Measurements from ENCODE around the gene DCAF11.
"Not testable (repeated sequence)": the region's sequence is repeated elsewhere in the genome, so short reads cannot be mapped to it uniquely, and the experiment has no call there.

DCAF11 gene

GRCh38 chr14:24098229-24098926 is 16.2 kb upstream of the DCAF11 start:
- DNase-seq = no peak

- DNase-seq = no peak
These were observed 15.4 kb upstream of the DCAF11 start for GRCh38 chr14:24098927-24099813.

- no peak for DNase-seq
These were observed 14.2 kb upstream of the DCAF11 start for GRCh38 chr14:24100197-24100981.

GRCh38 chr14:24100982-24101494 is 13.5 kb upstream of the DCAF11 start:
- DNase-seq = no peak

GRCh38 chr14:24102357-24103048 is 12.1 kb upstream of the DCAF11 start:
- no peak for DNase-seq

GRCh38 chr14:24103451-24103850 is 11.1 kb upstream of the DCAF11 start:
- no peak for DNase-seq

GRCh38 chr14:24105609-24106239 is 8.9 kb upstream of the DCAF11 start:
- not testable (repeated sequence) for DNase-seq

- DNase-seq = no peak
These were observed 7.8 kb upstream of the DCAF11 start for GRCh38 chr14:24106672-24107271.

GRCh38 chr14:24108336-24108874 is 6.2 kb upstream of the DCAF11 start:
- DNase-seq = no peak

- no peak for DNase-seq
These were observed 4.5 kb upstream of the DCAF11 start for GRCh38 chr14:24110060-24110459.

GRCh38 chr14:24110523-24110922 is 4.1 kb upstream of the DCAF11 start:
- DNase-seq = no peak

- DNase-seq = no peak
These were observed 1.2 kb upstream of the DCAF11 start for GRCh38 chr14:24113379-24113800.

GRCh38 chr14:24113801-24114531 is 611 bp upstream of the DCAF11 start:
- DNase-seq = peak; percentile 88

- DNase-seq = no peak
These were observed 998 bp downstream of the DCAF11 start for GRCh38 chr14:24115422-24116127.

- no peak for DNase-seq
These were observed 1.7 kb downstream of the DCAF11 start for GRCh38 chr14:24116128-24116814.

- DNase-seq = no peak
These were observed 2.6 kb downstream of the DCAF11 start for GRCh38 chr14:24117179-24117578.

- DNase-seq = no peak
These were observed 5.1 kb downstream of the DCAF11 start for GRCh38 chr14:24119691-24120090.

- DNase-seq = no peak
These were observed 6.6 kb downstream of the DCAF11 start for GRCh38 chr14:24121210-24121609.

GRCh38 chr14:24122416-24122815 is 7.8 kb downstream of the DCAF11 start:
- DNase-seq = no peak
